HG03135 (cell line): ENCODE measurements around the gene EEFSEC.

Experiments used
- ATAC-seq: cut with Tn5 transposase; IDR thresholded peaks from one replicate; pipeline ENCODE4 v1.9.1; 2021; ENCODE audit warnings: mild to moderate bottlenecking, moderate library complexity; ENCODE audit not compliant: unreplicated experiment

EEFSEC gene

GRCh38 chr3:128345196-128345595 is 191.9 kb downstream of the EEFSEC start:
- ATAC-seq: no peak

DNA sequence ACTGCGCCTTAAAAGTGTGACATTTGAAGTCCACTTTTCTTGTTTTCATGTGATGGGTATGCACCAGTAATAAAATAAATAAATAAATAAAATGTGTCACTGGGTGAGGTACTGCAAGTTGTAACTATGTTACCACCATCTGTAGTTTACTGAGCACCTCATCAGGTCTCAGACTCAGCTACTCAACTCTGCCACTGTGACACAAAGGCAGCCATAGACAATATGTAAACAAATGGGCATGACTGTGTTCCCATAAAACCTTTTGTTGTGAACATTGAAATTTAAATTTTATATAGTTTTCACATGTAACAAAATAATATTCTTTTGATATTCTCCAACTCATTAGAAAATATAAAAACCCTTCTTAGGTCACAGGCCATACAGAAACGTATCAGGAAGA is 193.3 kb downstream of the EEFSEC start:
- ATAC-seq: no peak

DNA sequence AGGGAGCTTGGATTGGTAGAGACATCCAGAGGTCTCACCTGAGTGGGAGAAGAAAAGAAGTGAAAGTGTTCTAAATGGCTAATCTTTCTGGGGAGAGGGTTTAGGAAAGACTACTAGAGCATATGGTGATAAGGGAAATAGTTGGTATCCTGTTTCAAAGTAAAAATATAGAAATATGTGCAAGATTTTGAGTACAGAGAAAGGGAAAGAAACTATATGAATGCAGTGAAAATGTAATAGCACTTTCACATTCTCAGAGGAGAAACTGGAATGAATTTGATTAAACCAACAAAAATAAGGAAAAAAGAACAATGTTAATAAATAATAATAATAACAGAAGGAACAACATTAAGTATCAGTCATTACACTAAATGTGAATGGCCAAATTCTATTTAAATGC is 194.0 kb downstream of the EEFSEC start:
- ATAC-seq: no peak

DNA sequence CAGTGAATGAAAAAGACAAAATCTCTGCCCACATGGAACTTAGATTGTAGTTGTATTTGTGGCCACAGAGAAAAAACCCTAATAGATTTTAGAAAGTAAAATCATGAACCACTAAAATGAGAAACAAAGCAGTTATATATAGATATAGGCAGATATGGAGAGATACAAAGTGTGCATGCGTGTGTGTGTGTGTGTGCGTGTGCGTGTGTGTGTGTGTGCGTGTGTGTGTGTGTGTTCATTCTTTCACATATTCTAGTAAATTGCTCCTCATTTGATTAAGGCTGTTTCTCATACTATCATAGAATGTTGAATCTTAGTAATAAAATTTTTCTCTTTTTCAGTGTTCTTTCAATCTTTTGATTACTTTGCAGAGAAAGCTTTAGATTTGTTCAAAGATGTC is 194.8 kb downstream of the EEFSEC start:
- ATAC-seq: no peak

GRCh38 chr3:128348805-128349531 is 195.7 kb downstream of the EEFSEC start:
- ATAC-seq: no peak

GRCh38 chr3:128349963-128350599 is 196.8 kb downstream of the EEFSEC start:
- ATAC-seq: no peak

DNA sequence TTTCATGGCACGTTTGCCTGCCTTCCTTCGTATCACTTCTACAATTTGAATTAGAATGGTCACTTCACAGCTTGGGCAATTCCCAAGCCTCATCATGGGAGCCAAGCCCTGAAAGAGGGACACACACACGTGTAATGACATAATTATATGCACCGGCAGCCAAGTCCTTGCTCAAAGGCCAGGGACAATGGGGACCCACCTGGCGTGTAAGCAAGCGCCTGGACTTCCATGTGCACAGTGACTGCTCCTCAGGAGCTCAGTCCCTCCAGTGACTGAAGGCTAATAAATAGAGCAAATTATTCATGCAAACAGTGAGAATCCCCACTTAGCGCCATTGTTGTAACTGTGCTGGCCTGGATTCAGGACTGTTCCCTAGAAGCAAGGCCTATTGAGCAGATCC is 198.3 kb downstream of the EEFSEC start:
- ATAC-seq: no peak

DNA sequence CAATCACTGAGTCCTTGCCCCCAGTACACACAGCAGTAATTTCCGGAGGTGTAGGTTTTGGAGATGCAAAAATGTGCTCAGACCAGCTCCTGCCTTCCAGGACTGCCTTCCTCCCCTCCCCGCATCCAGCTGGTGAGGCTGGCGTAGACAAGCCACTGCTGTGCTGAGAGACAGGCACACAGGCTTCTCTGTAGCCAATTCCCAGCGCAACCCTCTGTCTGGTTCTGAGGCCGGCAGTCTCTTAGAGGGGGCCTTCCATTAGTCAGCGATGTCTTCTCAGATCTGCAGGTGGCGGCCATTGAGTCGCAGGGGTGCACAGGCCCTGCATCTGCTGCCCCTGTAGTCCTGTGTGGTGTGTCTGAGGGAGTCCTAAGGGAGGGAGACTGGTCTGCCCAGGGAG is 199.0 kb downstream of the EEFSEC start:
- ATAC-seq: no peak

GRCh38 chr3:128353361-128353965 is 200.2 kb downstream of the EEFSEC start:
- ATAC-seq: no peak

- ATAC-seq: no peak
Measured at GRCh38 chr3:128353991-128354687, 200.9 kb downstream of the EEFSEC start.

- no peak for ATAC-seq
Measured at GRCh38 chr3:128354788-128355542, 201.7 kb downstream of the EEFSEC start.

DNA sequence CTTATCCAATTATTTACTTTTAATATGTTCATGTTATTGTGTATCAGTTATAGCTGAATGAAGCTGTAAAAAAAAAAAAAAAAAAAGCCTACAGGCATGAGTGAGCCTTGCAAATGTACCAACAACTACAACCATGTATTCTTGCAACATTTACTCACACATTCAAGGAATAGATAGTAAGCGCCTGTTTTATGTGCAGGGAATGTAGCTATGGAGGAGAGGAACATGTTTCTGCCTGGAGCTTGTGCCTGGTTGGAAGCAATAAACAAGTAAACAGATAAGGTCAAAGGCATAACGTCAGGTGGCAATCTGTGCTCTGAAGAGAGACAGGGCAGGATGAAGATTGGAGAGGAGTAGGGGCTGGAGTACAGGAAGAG is 202.2 kb downstream of the EEFSEC start:
- ATAC-seq: no peak

DNA sequence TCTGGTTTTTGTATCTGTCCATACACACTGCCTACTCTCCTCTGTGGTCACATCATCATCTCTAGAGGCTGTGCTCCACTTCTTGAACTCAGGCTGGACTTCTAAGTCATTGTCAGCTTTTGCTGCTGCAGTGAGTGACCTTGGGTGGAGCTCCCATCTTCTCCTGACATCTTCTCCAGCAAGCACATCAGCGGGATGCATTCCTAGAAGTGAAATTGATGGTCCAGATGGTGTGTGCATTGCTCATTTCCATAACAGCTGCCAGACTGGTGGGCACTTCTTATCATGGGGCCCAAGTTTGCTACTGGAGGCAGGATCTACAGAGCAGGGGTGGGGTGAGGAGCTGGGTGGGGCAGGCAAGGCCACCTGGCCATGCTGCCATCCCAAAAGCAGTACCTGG is 203.5 kb downstream of the EEFSEC start:
- ATAC-seq: no peak

- ATAC-seq: no peak
Measured at GRCh38 chr3:128357538-128357937, 204.3 kb downstream of the EEFSEC start.

GRCh38 chr3:128358156-128358895 is 205.0 kb downstream of the EEFSEC start:
- no peak for ATAC-seq

DNA sequence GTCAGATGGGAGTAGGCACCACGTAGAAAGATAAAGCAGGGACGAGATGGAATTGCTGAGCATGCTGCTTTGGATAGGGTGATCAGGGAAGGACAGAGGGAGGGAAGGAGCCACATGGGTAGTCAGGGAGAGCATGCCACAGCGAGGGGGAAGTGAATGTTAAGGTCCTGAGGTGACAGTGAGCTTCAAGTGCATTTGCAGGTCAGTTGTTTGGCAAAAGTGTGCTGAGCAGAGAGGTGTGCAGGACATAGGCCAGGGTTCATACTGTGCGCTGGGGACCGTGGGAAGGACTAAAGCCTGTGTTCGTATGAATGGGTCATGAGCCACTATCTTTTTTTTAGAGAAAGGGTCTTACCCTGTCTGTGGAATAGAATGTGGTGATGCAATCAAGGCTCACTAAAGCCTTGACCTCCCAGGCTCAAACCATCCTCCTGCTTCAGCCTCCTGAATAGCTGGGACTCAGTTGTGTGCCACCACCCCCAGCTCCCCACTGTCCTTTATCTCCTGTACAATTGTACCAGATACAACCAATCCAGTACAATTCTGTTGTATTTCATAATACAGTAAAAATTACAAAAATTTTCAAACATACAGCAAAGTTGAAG is 205.9 kb downstream of the EEFSEC start:
- no peak for ATAC-seq

DNA sequence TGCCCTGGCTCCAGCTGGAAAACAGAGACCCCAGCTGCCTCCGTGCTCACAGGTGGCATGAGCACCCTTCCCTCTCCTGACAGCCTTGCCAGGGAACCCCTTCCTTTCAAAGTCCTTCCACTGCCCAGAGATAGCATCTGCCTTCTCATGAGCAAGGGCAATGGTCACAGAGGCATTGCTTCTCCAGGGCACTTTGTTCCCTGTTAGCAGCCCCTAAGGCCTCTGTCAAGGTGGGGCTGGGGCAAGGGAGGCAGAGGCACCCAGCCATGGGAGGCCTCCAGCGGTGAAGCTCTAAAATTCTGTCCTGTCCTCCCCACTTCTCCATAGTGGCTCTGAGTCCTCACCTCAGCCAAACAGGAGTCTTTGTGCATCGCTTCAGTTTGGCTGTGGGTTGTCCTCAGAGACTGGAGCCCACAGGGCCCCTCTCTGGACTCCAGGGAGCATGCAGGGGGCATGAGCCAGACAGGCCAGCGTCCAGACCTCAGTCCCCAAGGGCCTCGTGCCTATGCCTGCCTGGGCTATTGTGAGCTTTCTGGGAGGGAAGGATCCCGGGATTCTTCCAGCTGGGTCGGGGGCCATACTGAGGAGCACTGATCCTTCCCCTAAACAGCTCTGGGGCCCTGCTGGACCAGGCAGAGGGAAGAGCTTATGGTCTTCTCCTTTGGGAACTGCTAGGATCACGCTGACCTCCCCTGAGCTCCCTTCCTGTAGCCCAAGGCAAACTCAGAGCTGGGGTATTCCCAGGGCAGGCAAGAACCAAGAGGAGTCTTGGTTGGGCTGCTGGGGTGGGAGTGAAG is 206.8 kb downstream of the EEFSEC start:
- ATAC-seq: no peak

DNA sequence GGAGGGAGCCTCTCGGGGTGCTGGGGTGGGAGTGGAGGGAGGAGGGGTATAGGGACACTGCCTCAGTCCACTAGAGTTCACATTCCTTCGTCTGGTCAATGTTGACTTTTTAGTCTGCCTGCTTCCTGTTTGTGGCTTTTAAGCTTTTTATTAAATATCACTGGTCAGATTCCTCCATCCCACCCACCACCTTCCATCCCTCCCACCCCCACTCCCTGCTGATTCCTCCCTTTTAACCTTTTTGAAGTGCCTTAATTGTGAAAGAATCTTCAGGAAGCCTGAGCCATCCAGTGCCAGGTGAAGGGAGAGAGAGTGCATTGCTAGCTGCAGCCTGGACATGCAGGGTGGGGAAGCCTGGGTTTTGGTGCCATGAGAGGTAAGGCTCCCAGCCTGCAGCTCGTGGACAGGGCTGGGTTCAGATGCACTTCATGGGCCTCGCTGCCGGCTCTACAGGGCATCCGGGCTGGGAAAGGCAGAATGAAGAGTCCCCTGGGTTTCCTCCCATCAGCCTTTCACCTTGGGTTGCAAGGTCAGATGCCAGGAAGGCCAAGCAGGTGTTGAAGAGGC is 207.5 kb downstream of the EEFSEC start:
- ATAC-seq: no peak
